ENCODE results near the gene POLA2. TPM values are rescaled to one million over a fixed set of nuclear protein-coding genes. Genes with fewer than 3 reads are reported as not detected.

POLA2 gene
- total RNA-seq, 2 donors from 2014 or later, result 66.8 to 69.9 TPM

DNA sequence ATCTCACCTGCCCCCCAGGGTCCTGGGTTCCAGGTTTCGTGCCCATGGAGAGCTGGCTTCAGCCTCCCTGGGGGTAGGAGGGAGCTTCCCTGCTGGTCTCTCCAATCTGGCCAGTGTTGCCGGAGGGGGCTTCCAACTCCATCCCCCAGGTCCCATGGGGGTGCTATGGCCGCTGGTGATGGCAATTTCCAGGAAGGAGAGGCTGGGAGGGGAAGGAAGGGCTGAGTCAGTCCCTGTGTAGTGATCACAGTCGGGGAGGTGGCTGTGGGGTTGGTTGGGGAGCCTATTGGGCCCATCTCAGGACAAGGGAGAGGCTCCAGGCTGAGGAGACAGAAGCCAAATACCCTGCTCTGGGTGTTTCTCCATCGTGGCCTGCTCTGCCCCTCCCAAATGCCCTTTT is 47.2 kb downstream of the POLA2 start:
- Mint-ChIP-seq H3K9me3 (no peaks in the 10 kb centered on the region), H3K27ac (no peak overlapping the region), H3K36me3 (peaks cover 0 to under 1% of the 10 kb centered on the region in 2 donors)
- ATAC-seq (no peak), DNase-seq (ENCODE audit: low spot score in 2 of 2) (no peak)

DNA sequence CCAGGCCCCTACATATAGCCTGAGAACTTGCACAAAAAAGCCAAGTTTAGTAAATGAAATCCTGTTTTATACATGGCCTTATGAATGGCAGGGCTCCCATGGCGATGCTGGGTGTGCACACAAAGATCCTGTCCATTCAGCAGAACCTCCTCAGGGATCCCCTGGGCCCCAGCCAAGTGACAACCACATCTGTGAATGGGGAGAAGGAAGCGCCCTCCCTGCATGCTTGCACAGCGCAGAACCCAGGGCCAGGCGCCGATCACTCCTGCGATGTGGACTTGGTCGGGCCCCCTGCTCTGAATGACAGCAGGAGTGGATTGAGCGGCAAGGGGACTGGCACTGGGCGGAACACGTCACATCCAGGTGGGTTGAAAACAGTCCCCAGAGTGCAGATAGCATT is 48.5 kb downstream of the POLA2 start:
- no peak overlapping the region for H3K27ac Mint-ChIP-seq
- no peak for ATAC-seq
- DNase-seq (ENCODE audit: low spot score in 2 of 2), result no peak
- no peaks in the 10 kb centered on the region for H3K36me3 Mint-ChIP-seq
- no peaks in the 10 kb centered on the region for H3K9me3 Mint-ChIP-seq

DNA sequence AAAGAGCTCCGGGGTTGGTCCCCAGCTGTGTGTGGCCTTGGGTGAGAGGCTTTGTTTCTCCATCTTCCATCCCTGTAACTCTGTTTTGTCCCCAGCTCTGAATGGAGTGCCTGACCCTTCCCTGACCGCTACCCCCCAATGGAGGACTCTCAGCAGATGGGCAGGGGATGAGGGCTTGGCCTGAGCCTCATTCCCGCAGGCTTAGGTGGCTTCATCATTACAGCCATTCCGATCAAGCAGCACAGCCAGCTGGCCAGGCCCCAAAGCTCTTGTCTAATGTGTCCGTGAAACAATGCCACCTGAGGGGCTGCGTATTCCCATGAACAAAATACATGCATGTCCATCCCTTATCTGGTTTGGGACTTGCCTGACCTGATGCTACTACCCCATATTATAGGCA is 49.0 kb downstream of the POLA2 start:
- H3K9me3 Mint-ChIP-seq, result no peaks in the 10 kb centered on the region
- ATAC-seq (no peak), DNase-seq (ENCODE audit: low spot score in 2 of 2) (no peak)
- H3K36me3 Mint-ChIP-seq, result no peaks in the 10 kb centered on the region
- no peak overlapping the region for H3K27ac Mint-ChIP-seq

DNA sequence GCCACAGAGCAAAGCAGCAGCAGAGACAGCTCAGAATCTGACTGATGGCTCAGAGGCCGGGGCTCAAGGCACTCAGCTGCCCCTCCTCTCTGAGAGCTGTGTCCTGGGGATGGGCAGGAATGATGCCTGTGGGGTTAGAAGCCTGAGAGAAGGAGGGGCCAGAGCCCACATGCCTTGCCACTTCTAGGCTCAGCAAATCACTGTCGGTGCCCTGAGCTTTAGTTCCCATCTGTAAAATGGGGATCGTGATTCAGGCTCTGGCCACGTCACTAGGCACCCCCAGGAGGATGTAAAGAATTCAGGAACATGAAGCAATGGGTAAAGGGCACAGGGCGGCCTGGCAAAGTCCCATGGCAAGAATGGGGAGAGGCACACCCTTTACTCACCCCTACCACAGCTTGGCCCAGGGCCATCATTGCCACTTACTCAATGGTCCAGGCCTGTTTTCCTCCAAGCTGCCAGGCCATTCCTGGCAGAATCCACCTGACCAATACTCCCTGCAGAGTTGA is 49.5 kb downstream of the POLA2 start:
- no peak for DNase-seq (ENCODE audit: low spot score in 2 of 2)
- Mint-ChIP-seq H3K27ac (no peak overlapping the region), H3K36me3 (no peaks in the 10 kb centered on the region)

DNA sequence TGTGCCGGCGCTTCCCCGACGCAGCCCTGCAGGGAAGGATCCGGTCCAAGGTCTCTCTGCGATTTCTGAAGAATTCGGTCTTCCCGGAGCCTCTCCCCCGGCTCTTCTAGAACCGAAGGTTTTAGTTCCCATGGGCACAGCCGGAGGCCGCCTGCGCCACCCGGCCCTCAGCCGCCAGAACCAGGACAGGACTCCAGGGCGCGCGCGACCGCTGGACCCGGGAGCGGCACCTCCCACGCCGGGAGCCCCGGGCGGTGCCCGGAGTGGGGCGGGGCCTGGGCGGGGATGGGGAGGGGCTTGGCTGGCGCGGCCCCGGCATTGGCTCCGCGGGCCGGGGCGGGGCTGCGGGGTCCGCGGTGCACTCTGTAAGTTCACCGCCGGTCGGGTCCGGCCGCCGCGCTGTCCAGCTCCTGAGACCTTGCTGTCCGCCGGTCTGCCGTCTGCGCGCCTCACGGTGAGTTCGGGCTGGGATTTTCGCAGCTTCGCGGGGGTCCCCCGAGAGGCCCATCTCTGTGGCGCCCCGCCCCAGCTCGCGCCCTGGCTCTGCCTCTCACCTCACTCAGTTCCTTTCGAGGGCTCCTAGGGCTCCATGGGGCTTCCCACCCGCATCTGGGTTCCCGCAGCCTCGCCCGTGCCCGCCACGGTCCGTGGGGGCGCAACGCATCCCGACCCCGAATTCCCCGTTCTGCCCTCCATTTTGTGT is 52.9 kb downstream of the POLA2 start, which contains the start of gene CDC42EP2:
CDC42EP2 (plus strand) TSS at position 366 of the 703 bp plus-strand sequence. CDS start 6,033 bp downstream, outside the sequence.
- no peaks in the 10 kb centered on the region for H3K9me3 Mint-ChIP-seq
- H3K27ac Mint-ChIP-seq, result no peak within 1 kb of the TSS
- DNase-seq (ENCODE audit: low spot score in 2 of 2) (peak; percentile 75 to 77), ATAC-seq (peak; percentile 91 to 92)
- H3K36me3 Mint-ChIP-seq, result no peaks in the 10 kb centered on the region

More for the DNA sequence above, 49.5 kb downstream of the POLA2 start:
- no peaks in the 10 kb centered on the region for H3K9me3 Mint-ChIP-seq
- ATAC-seq, result no peak

DNA sequence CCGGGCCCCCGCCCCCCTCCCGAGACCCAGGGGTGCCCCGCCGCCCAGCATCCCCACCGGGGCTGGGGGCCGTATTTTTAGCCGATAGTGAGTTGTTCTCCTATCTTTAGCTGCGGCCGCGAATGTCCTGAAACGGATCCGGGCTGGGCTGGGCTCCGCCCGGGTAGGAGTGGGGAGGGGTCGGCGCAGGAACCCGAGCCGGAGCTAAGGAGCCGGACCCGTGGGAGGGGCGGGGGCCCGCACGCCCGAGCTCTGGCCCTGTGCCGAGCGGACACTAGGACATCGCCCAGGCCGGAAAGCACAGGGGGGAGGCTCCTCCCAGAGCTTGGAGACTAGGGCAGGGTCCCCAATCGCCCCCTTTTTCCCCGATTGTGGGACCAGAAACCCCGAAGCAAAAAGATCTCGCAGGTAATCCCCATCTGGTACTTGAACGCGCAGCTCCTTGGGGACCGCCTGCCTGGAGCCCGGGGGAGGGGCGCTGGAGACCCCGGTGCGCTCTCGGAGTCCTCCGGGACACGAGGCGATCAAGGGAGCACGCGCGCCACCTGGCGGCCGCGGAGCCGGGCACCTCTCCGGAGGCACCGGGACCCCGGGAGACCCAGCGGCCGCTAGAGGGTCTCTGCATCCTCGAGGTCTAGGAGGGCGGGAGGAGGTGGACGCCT is 53.6 kb downstream of the POLA2 start:
- peak; percentile 82 to 91 for DNase-seq (ENCODE audit: low spot score in 2 of 2)
- Mint-ChIP-seq H3K27ac (no peak overlapping the region), H3K9me3 (no peaks in the 10 kb centered on the region), H3K36me3 (no peaks in the 10 kb centered on the region)
- peak; percentile 71 to 79 for ATAC-seq

DNA sequence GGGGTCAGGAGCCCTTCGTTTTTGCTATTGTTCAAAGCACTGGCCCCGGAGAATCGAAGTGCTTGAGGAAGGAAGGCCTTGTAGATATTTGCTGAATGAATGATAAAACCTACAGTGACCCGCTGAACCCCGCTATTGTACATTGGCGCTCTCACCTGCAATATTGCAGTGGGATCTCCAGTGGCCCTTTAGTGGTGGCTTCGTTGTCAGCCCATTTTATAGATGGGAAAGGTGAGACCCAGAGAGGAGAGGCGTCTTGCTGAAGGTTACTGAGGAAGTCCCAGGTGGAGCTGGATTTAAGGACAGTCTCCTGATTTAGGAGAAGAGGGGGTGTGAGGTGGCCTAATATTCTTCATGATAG is 54.1 kb downstream of the POLA2 start:
- DNase-seq (ENCODE audit: low spot score in 2 of 2), result no peak
- Mint-ChIP-seq H3K9me3 (no peaks in the 10 kb centered on the region), H3K27ac (no peak overlapping the region), H3K36me3 (no peaks in the 10 kb centered on the region)
- no peak for ATAC-seq

DNA sequence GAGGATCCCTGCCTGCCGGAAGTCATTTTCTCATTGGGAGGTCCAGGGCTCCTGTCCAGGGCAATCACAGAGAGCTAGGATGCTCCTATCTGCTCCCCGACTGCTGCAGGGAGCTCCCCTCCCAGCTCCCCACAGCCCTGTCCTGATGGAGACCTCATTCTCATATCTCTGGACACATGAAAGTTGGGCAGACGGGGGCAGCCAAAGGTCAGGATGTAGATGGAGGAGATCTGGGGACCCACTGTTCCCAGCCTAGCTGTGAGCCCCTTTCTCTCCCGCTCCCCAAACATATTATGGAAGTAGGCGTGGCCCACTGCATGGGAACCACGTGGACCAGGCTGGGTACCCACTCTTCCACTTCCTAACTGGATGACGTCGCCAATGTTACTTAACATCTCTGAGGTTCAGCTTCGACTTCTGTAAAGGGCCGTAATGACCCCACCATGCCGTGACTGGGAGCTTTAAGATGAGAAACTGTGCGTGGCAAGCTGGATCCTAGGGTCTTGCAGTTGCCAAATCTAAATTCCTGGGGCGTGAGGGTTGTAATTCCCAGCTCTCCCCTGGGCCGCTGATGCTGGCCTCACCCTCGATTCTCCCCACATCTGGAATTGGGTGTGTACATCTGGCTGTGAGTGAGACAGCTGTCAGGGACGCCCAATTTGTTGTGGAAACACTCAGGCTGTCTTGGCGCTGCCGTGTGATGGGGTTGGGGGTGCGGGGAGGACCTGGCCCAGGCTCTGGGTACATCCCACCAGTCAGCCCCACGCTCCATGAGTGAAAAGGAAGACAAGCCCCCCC is 54.7 kb downstream of the POLA2 start:
- Mint-ChIP-seq H3K9me3 (no peaks in the 10 kb centered on the region), H3K27ac (no peak overlapping the region), H3K36me3 (no peaks in the 10 kb centered on the region)
- ATAC-seq, result no peak
- no peak for DNase-seq (ENCODE audit: low spot score in 2 of 2)

- Mint-ChIP-seq H3K27ac (no peak overlapping the region), H3K36me3 (no peaks in the 10 kb centered on the region), H3K9me3 (no peaks in the 10 kb centered on the region)
- no peak for ATAC-seq
- no peak for DNase-seq (ENCODE audit: low spot score in 2 of 2)
Observed at GRCh38 chr11:65317025-65317786, 55.4 kb downstream of the POLA2 start.

- Mint-ChIP-seq H3K27ac (no peak overlapping the region), H3K9me3 (no peaks in the 10 kb centered on the region), H3K36me3 (no peaks in the 10 kb centered on the region)
- ATAC-seq, result no peak
- DNase-seq (ENCODE audit: low spot score in 2 of 2), result no peak
Observed at GRCh38 chr11:65320386-65321075, 58.8 kb downstream of the POLA2 start.

DNA sequence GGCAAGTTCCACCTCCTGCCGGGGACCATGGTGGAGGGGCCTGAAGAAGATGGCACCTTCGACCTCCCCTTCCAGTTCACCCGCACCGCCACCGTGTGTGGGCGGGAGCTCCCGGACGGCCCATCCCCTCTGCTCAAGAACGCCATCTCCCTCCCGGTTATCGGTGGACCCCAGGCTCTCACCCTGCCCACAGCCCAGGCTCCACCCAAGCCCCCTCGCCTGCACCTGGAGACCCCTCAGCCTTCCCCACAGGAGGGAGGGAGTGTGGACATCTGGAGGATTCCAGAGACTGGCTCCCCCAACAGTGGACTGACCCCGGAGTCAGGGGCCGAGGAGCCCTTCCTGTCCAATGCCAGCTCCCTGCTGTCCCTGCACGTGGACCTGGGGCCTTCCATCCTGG is 59.3 kb downstream of the POLA2 start:
- H3K9me3 Mint-ChIP-seq, result no peaks in the 10 kb centered on the region
- ATAC-seq (no peak), DNase-seq (ENCODE audit: low spot score in 2 of 2) (no peak)
- H3K36me3 Mint-ChIP-seq, result no peaks in the 10 kb centered on the region
- no peak overlapping the region for H3K27ac Mint-ChIP-seq

GRCh38 chr11:65321828-65322485 is 60.2 kb downstream of the POLA2 start:
- Mint-ChIP-seq H3K27ac (peak overlapping the region in 1 of 2 donors; percentile 19), H3K36me3 (no peaks in the 10 kb centered on the region), H3K9me3 (no peaks in the 10 kb centered on the region)
- ATAC-seq (no peak), DNase-seq (ENCODE audit: low spot score in 2 of 2) (no peak)

DNA sequence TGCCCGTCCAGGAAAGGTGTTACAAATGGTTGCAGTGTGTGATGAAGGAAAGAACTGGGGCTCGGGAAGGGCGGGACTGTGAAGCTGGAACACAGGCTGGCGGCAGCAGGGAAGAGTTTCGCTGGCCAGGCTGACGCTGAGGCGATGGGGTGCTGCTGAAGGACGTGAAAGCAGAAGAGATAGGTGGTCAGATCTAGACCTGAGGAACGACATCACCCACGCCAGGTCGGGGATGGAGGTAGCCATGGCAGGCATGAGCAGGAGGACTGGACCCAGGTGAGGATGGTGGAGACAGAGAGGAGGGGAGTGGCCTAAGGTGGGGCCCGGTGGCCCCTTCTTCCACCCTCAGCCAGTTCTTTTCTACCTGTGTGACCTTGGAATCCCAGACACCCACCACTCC is 62.1 kb downstream of the POLA2 start:
- no peaks in the 10 kb centered on the region for H3K9me3 Mint-ChIP-seq
- H3K27ac Mint-ChIP-seq, result no peak overlapping the region
- H3K36me3 Mint-ChIP-seq, result no peaks in the 10 kb centered on the region
- DNase-seq (ENCODE audit: low spot score in 2 of 2), result no peak
- no peak for ATAC-seq

GRCh38 chr11:65325435-65325834 is 63.7 kb downstream of the POLA2 start:
- Mint-ChIP-seq H3K9me3 (no peaks in the 10 kb centered on the region), H3K36me3 (no peaks in the 10 kb centered on the region), H3K27ac (no peak overlapping the region)
- ATAC-seq (no peak), DNase-seq (ENCODE audit: low spot score in 2 of 2) (no peak)

GRCh38 chr11:65327021-65327420 is 65.3 kb downstream of the POLA2 start:
- H3K9me3 Mint-ChIP-seq, result no peaks in the 10 kb centered on the region
- H3K36me3 Mint-ChIP-seq, result no peaks in the 10 kb centered on the region
- DNase-seq (ENCODE audit: low spot score in 2 of 2), result no peak
- H3K27ac Mint-ChIP-seq, result no peak overlapping the region
- ATAC-seq, result no peak

GRCh38 chr11:65329478-65329877 is 67.7 kb downstream of the POLA2 start:
- Mint-ChIP-seq H3K27ac (peak overlapping the region in 1 of 2 donors; percentile 26), H3K36me3 (peaks cover 6 to 9% of the 10 kb centered on the region in 2 donors), H3K9me3 (no peaks in the 10 kb centered on the region)
- DNase-seq (ENCODE audit: low spot score in 2 of 2), result no peak
- ATAC-seq, result no peak

All from activated naive CD4-positive, alpha-beta T cell treated with anti-CD3 and anti-CD28 coated beads, Interleukin-2, amount 50 U/mL, for 72 hours (primary cell).